ENCODE results near the gene NF1.

Gene NF1

GRCh38 chr17:31248986-31249834 lies 154.4 kb downstream of the NF1 start:
- no peaks in the 10 kb centered on the region for H3K4me1 ChIP-seq (ENCODE audit: control insufficient read depth, insufficient read depth, low read length)
- no peaks in the 10 kb centered on the region for H3K9me3 ChIP-seq (ENCODE audit: control insufficient read depth, low read length)
- H3K27ac ChIP-seq (ENCODE audit: insufficient read depth, low read depth, low read length, poor library complexity, severe bottlenecking): no peak overlapping the region
- no peaks in the 10 kb centered on the region for H3K27me3 ChIP-seq (ENCODE audit: control insufficient read depth, insufficient read depth, low read length, poor library complexity, severe bottlenecking)
- peaks cover 7% of the 10 kb centered on the region for H3K36me3 ChIP-seq (ENCODE audit: control insufficient read depth, insufficient read depth, low read length)
- WGBS, 2 experiments: 96 to 98% methylated on average over 3 to 5 of the region's 5 CpGs
- no peak overlapping the region for H3K4me3 ChIP-seq (ENCODE audit: insufficient read depth, low read depth, low read length)

- Histone ChIP-seq H3K36me3 (ENCODE audit: control insufficient read depth, insufficient read depth, low read length) (peaks cover 3% of the 10 kb centered on the region), H3K4me3 (ENCODE audit: insufficient read depth, low read depth, low read length) (no peak overlapping the region), H3K27me3 (ENCODE audit: control insufficient read depth, insufficient read depth, low read length, poor library complexity, severe bottlenecking) (no peaks in the 10 kb centered on the region), H3K4me1 (ENCODE audit: control insufficient read depth, insufficient read depth, low read length) (no peaks in the 10 kb centered on the region), H3K9me3 (ENCODE audit: control insufficient read depth, low read length) (no peaks in the 10 kb centered on the region), H3K27ac (ENCODE audit: insufficient read depth, low read depth, low read length, poor library complexity, severe bottlenecking) (no peak overlapping the region)
- 87 to 94% methylated on average over 3 of the region's 4 CpGs for WGBS, 2 experiments
Measured at GRCh38 chr17:31249835-31250141, 155.0 kb downstream of the NF1 start.

DNA sequence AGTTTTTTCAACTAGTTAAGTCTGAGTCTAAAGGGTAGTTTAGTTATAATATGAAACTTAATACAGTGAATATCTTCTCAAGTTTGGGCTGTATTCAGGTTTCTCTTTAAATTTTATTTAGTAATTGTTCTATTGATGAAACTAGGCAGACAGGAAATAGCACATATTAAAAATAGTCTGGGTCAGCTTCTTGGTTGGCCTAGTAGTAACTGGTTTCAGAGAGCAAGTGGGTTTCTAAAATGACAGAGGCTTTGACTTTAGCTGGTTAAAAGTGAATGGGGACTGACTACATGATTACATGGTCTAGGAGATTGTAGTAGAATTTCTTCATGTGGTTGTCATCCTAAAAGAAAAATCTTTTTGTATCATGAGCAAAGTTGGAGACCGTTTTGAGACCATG lies 155.5 kb downstream of the NF1 start:
- Histone ChIP-seq H3K9me3 (ENCODE audit: control insufficient read depth, low read length) (no peaks in the 10 kb centered on the region), H3K27ac (ENCODE audit: insufficient read depth, low read depth, low read length, poor library complexity, severe bottlenecking) (no peak overlapping the region), H3K4me1 (ENCODE audit: control insufficient read depth, insufficient read depth, low read length) (no peaks in the 10 kb centered on the region), H3K4me3 (ENCODE audit: insufficient read depth, low read depth, low read length) (no peak overlapping the region), H3K36me3 (ENCODE audit: control insufficient read depth, insufficient read depth, low read length) (peaks cover 3% of the 10 kb centered on the region), H3K27me3 (ENCODE audit: control insufficient read depth, insufficient read depth, low read length, poor library complexity, severe bottlenecking) (no peaks in the 10 kb centered on the region)
- 75 to 80% methylated on average over 1 of the region's 1 CpG for WGBS, 2 experiments

GRCh38 chr17:31251105-31251969 lies 156.6 kb downstream of the NF1 start:
- no peak overlapping the region for H3K4me3 ChIP-seq (ENCODE audit: insufficient read depth, low read depth, low read length)
- no peaks in the 10 kb centered on the region for H3K9me3 ChIP-seq (ENCODE audit: control insufficient read depth, low read length)
- H3K36me3 ChIP-seq (ENCODE audit: control insufficient read depth, insufficient read depth, low read length): no peaks in the 10 kb centered on the region
- no peaks in the 10 kb centered on the region for H3K4me1 ChIP-seq (ENCODE audit: control insufficient read depth, insufficient read depth, low read length)
- H3K27ac ChIP-seq (ENCODE audit: insufficient read depth, low read depth, low read length, poor library complexity, severe bottlenecking): no peak overlapping the region
- WGBS, 2 experiments: no CpG with 5 or more reads among the region's 1 CpG
- no peaks in the 10 kb centered on the region for H3K27me3 ChIP-seq (ENCODE audit: control insufficient read depth, insufficient read depth, low read length, poor library complexity, severe bottlenecking)

DNA sequence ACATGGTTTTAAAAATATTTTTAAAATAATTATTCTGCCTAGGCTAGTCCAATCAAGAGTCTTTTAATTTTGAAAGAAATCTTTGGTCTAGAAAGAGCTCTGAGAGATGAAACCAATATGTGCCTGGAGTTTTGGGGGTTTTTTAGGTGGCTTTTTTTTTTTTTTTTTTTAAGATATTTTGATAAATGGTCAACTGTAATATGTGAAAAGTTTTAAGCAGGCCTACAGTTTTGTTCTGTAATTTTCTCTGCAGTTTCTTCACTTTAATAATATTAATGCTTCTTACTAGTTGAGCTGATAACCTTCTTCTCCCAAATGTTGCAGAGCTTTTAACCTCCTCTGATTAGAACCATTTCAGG lies 157.2 kb downstream of the NF1 start:
- H3K27ac ChIP-seq (ENCODE audit: insufficient read depth, low read depth, low read length, poor library complexity, severe bottlenecking): no peak overlapping the region
- H3K4me1 ChIP-seq (ENCODE audit: control insufficient read depth, insufficient read depth, low read length): no peaks in the 10 kb centered on the region
- no peaks in the 10 kb centered on the region for H3K9me3 ChIP-seq (ENCODE audit: control insufficient read depth, low read length)
- H3K27me3 ChIP-seq (ENCODE audit: control insufficient read depth, insufficient read depth, low read length, poor library complexity, severe bottlenecking): no peaks in the 10 kb centered on the region
- H3K36me3 ChIP-seq (ENCODE audit: control insufficient read depth, insufficient read depth, low read length): no peaks in the 10 kb centered on the region
- H3K4me3 ChIP-seq (ENCODE audit: insufficient read depth, low read depth, low read length): no peak overlapping the region

GRCh38 chr17:31252741-31253140 lies 158.0 kb downstream of the NF1 start:
- 100% methylated on average over 1 of the region's 1 CpG for WGBS, 2 experiments
- H3K36me3 ChIP-seq (ENCODE audit: control insufficient read depth, insufficient read depth, low read length): no peaks in the 10 kb centered on the region
- H3K27ac ChIP-seq (ENCODE audit: insufficient read depth, low read depth, low read length, poor library complexity, severe bottlenecking): no peak overlapping the region
- no peaks in the 10 kb centered on the region for H3K4me1 ChIP-seq (ENCODE audit: control insufficient read depth, insufficient read depth, low read length)
- H3K27me3 ChIP-seq (ENCODE audit: control insufficient read depth, insufficient read depth, low read length, poor library complexity, severe bottlenecking): no peaks in the 10 kb centered on the region
- H3K9me3 ChIP-seq (ENCODE audit: control insufficient read depth, low read length): no peaks in the 10 kb centered on the region
- H3K4me3 ChIP-seq (ENCODE audit: insufficient read depth, low read depth, low read length): no peak overlapping the region

- H3K27me3 ChIP-seq (ENCODE audit: control insufficient read depth, insufficient read depth, low read length, poor library complexity, severe bottlenecking): no peaks in the 10 kb centered on the region
- no peaks in the 10 kb centered on the region for H3K4me1 ChIP-seq (ENCODE audit: control insufficient read depth, insufficient read depth, low read length)
- no peaks in the 10 kb centered on the region for H3K9me3 ChIP-seq (ENCODE audit: control insufficient read depth, low read length)
- H3K27ac ChIP-seq (ENCODE audit: insufficient read depth, low read depth, low read length, poor library complexity, severe bottlenecking): no peak overlapping the region
- WGBS, 2 experiments: 100% methylated on average over 1 to 2 of the region's 2 CpGs
- H3K36me3 ChIP-seq (ENCODE audit: control insufficient read depth, insufficient read depth, low read length): no peaks in the 10 kb centered on the region
- H3K4me3 ChIP-seq (ENCODE audit: insufficient read depth, low read depth, low read length): no peak overlapping the region
Measured at GRCh38 chr17:31254654-31255053, 159.9 kb downstream of the NF1 start.

DNA sequence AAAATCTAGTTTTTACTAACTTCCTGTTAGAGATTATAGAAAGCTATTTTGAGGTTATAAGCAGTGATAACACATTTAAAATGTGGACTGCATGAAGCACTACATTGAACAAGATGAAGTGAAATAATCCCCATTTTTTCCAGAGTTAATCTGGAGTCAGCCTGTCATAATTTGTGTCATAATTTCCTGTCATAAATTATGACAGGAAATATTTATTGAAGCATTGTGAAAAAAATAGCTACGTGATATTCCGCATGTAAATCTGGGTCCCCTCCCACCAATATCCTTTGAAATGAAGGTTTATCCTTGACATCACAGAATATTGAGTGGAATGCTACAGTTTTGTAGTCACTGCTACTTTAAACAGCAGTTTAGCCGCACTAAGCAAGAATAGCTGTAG lies 162.2 kb downstream of the NF1 start:
- Histone ChIP-seq H3K27me3 (ENCODE audit: control insufficient read depth, insufficient read depth, low read length, poor library complexity, severe bottlenecking) (no peaks in the 10 kb centered on the region), H3K36me3 (ENCODE audit: control insufficient read depth, insufficient read depth, low read length) (peaks cover 6% of the 10 kb centered on the region), H3K4me1 (ENCODE audit: control insufficient read depth, insufficient read depth, low read length) (no peaks in the 10 kb centered on the region), H3K4me3 (ENCODE audit: insufficient read depth, low read depth, low read length) (no peak overlapping the region), H3K27ac (ENCODE audit: insufficient read depth, low read depth, low read length, poor library complexity, severe bottlenecking) (no peak overlapping the region), H3K9me3 (ENCODE audit: control insufficient read depth, low read length) (no peaks in the 10 kb centered on the region)
- 93 to 100% methylated on average over 2 of the region's 3 CpGs for WGBS, 2 experiments

GRCh38 chr17:31260151-31260550 lies 165.4 kb downstream of the NF1 start:
- H3K9me3 ChIP-seq (ENCODE audit: control insufficient read depth, low read length): no peaks in the 10 kb centered on the region
- WGBS, 2 experiments: 95 to 96% methylated on average over 3 of the region's 3 CpGs

DNA sequence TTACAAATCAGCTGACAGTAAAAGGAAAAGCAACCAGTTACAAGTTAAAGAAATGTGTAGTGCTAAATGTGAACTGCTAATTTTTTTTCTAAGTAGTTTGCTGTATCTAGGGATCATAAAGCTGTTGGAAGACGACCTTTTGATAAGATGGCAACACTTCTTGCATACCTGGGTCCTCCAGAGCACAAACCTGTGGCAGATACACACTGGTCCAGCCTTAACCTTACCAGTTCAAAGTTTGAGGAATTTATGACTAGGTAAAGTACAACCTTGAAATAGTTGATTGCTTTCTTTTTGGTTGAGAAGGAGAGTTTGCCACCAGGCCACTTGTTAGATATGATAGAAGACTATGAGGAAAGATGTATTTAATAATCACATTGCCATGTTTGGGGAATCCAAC lies 166.8 kb downstream of the NF1 start:
- H3K27me3 ChIP-seq (ENCODE audit: control insufficient read depth, insufficient read depth, low read length, poor library complexity, severe bottlenecking): no peaks in the 10 kb centered on the region

More at GRCh38 chr17:31260151-31260550, 165.4 kb downstream of the NF1 start:
- Histone ChIP-seq H3K4me1 (ENCODE audit: control insufficient read depth, insufficient read depth, low read length) (no peaks in the 10 kb centered on the region), H3K36me3 (ENCODE audit: control insufficient read depth, insufficient read depth, low read length) (peaks cover 6% of the 10 kb centered on the region), H3K4me3 (ENCODE audit: insufficient read depth, low read depth, low read length) (no peak overlapping the region), H3K27me3 (ENCODE audit: control insufficient read depth, insufficient read depth, low read length, poor library complexity, severe bottlenecking) (no peaks in the 10 kb centered on the region), H3K27ac (ENCODE audit: insufficient read depth, low read depth, low read length, poor library complexity, severe bottlenecking) (no peak overlapping the region)

More for the DNA sequence above, 166.8 kb downstream of the NF1 start:
- Histone ChIP-seq H3K27ac (ENCODE audit: insufficient read depth, low read depth, low read length, poor library complexity, severe bottlenecking) (no peak overlapping the region), H3K4me1 (ENCODE audit: control insufficient read depth, insufficient read depth, low read length) (no peaks in the 10 kb centered on the region), H3K36me3 (ENCODE audit: control insufficient read depth, insufficient read depth, low read length) (peaks cover 12% of the 10 kb centered on the region), H3K4me3 (ENCODE audit: insufficient read depth, low read depth, low read length) (no peak overlapping the region), H3K9me3 (ENCODE audit: control insufficient read depth, low read length) (no peaks in the 10 kb centered on the region)
- 93 to 95% methylated on average over 1 of the region's 1 CpG for WGBS, 2 experiments
